Endothelial cell of umbilical vein (primary cell): ENCODE data around the gene ECM2.

Experiments used
- CTCF ChIP-seq, 2 donors: IDR thresholded peaks; 1 replicate in 1 of 2; 2 replicates in 1 of 2; pipeline ENCODE4 v1.5.1; 2011; ENCODE audit warnings: low read length in 2 of 2, mild to moderate bottlenecking in 2 of 2, moderate library complexity in 2 of 2, control low read depth in 1 of 2, inconsistent platforms in 1 of 2, low read depth in 1 of 2; ENCODE audit not compliant: insufficient read depth in 1 of 2; ENCODE audit errors: extremely low read depth in 1 of 2
- EZH2 ChIP-seq: IDR thresholded peaks from 2 replicates; pipeline ENCODE4 v1.6.1; 2012; ENCODE audit warnings: borderline replicate concordance, low read depth, mild to moderate bottlenecking, moderate library complexity, low read length, inconsistent platforms; ENCODE audit not compliant: severe bottlenecking
- FOS ChIP-seq: IDR thresholded peaks from 2 replicates; pipeline ENCODE4 v1.6.1; 2011; ENCODE audit warnings: mild to moderate bottlenecking, low read length, moderate library complexity, borderline replicate concordance; ENCODE audit not compliant: insufficient read depth
- GATA2 ChIP-seq: IDR thresholded peaks from 2 replicates; pipeline ENCODE4 v1.7.0; 2011; ENCODE audit warnings: low read depth, mild to moderate bottlenecking, moderate library complexity, mixed read lengths, low read length; ENCODE audit not compliant: insufficient read length, insufficient read depth
- MAX ChIP-seq: IDR thresholded peaks from 2 replicates; pipeline ENCODE4 v1.6.1; 2011; ENCODE audit not compliant: insufficient read depth, insufficient read length
- POLR2A ChIP-seq: IDR thresholded peaks from 2 replicates; pipeline ENCODE4 v1.6.1; 2012; ENCODE audit warnings: low read depth, mild to moderate bottlenecking, control low read depth, low read length
- POLR2AphosphoS5 ChIP-seq: IDR thresholded peaks from 2 replicates; pipeline ENCODE4 v1.6.1; 2012; ENCODE audit warnings: low read depth, mild to moderate bottlenecking, control low read depth, low read length, moderate library complexity; ENCODE audit not compliant: insufficient read depth

GRCh38 chr9:92528522-92528849, 7.3 kb downstream of the ECM2 start:
- no peak for TF ChIP-seq CTCF (IDR thresholded peaks at IDR 0.05; ENCODE audit: extremely low read depth in 1 of 2, insufficient read depth in 1 of 2, low read depth in 1 of 2, low read length in 2 of 2)
- TF ChIP-seq POLR2A: no peak
- TF ChIP-seq EZH2: no peak
- no peak for TF ChIP-seq MAX
- no peak for TF ChIP-seq POLR2AphosphoS5
- TF ChIP-seq GATA2: no peak
- no peak for TF ChIP-seq FOS
